GM18858 (cell line): ENCODE results near the gene SLBP.

Experiments used
- ATAC-seq: cut with Tn5 transposase; IDR thresholded peaks from one replicate; pipeline ENCODE4 v1.9.1; 2021; ENCODE audit not compliant: unreplicated experiment

SLBP gene

DNA sequence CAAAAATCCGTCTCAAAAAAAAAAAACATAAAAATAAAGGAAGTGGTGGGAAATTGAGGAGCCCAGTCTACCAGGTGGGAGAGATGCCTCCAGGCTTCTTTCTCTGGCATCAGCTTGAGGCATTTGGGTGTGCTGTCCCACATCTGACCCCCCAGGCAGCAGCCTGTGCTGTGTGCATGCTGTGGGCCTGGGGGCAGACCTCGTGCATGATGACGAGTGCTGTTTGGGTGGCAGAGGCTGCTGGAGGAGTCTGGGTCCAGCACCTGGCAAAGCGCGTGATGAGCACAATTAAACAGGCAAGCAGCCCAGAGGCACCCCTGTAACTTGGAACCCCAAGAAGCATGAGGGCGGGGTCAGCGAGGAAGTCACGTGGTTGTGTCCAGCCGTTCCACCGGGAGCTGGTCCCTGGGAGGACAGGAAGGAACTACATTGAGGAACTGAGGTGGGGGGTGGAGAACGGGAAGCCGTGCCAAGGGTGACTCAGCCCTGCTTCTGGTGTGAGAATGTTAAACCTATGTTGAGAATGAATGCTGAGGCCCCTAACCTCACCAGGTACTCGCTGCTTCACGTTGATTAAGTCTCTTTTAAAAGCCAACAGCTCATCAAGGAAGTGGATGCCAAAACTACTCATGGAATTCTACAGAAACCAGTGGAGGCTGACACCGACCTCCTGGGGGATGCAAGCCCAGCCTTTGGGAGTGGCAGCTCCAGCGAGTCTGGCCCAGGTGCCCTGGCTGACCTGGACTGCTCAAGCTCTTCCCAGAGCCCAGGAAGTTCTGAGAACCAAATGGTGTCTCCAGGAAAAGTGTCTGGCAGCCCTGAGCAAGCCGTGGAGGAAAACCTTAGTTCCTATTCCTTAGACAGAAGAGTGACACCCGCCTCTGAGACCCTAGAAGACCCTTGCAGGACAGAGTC is 15.3 kb upstream of the SLBP start:
- ATAC-seq: no peak

DNA sequence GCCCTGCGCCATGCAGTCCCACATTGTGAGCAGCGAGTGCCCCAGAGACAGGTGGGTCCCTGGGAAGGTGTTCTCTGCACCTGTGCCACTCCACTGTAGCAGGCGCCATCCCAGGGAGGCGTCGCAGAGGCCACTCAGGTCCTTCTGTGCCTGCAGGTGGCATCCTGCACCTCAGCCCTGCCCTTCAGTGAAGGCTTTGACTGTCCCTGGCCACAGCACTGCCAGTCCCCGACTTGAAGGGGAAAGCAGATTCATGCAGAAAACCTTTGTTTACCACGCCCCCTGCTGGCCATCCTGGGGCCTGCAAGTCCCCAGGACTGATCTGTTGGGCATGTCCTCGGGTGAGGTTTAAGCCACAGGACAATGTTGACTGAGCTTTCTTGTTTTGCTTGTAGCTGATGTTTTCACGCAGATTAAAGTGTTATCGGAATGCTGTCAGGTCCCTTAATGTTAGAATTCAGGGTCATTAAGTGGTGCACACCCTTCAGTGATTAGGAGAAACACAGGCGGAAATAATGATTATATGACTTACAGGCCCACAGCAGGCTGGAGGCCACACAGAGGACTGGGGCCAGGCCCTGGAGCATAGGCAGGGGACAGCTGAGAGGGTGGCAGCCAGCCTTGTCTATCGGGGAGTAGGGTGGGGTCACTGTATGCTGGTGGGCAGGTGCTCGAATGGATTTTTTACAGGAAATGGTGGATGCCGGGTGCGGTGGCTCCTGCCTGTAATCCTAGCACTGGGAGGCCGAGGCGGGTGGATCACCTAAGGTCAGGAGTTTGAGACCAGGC is 14.2 kb upstream of the SLBP start:
- ATAC-seq: no peak

DNA sequence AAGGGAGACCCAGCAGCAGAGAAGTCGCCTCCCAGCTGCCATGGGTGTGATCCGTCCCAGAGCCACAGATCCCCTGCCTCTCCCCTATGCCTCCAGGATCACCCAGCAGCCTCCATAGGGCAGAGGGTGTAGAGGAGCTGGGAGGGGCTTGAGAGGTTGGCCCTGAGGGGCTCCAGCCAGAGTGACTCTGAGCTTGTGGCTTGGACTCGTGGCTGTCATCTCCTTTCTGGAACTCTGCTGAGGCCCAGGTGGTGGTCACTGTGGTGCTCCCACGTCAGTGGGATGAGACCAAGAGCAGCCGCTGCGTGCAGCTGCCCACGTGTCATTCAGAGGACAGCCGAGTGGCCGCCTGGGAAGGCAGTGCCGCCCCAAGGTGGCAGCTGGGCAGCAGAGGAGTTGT is 13.4 kb upstream of the SLBP start:
- no peak for ATAC-seq

DNA sequence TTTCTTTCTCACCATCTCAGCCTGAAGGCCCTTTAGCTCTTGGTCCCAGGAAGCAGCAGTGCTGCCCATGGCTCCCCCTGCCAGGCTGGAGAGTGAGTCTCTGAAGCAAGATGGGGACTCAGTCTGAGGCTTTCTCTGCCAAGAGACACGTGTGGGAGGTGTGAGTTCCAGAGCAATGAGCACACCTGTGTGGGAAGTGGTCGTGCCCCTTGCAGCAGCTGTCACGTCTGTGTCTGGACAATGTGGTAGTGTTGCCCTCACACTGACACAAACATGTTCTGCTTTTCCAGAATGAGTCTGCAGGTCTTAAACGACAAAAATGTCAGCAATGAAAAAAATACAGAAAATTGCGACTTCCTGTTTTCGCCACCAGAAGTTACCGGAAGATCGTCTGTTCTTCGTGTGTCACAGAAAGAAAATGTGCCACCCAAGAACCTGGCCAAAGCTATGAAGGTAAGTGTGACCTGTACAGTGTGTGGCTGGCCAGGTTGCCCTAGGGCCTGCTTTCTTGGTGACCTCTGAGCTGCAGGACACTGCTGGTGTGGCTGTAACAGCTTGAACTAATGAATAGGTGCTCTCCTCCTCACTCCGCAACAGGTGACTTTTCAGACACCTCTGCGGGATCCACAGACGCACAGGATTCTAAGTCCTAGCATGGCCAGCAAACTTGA is 11.1 kb upstream of the SLBP start:
- ATAC-seq: no peak

DNA sequence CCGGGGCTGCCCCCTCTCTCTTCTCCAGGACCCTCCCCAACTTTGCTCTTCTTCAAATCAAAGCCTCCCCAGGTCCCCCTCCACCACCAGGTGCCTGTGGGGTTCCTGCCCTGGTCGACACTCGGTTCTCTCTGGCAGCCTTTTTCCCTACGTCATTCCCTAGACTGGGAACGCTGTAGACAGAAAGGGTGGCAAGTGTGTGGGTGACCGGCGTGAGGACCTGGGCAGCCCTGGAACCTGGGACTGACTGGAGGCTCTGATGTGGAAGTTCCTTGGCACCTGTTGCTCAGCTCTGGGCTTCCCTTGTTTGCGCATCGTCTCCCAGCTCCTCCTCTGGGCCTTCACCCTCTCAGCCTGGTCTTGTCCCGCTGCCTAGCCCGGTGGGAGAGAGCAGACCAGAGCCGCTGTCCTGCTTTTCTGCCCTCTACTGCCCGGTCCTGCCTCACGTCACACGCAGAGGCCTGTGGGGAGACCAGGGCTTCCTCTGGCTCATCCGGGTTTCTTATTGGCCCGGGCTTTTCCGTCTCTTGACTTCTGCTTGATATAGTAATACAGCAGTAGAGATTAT is 10.5 kb upstream of the SLBP start:
- ATAC-seq: no peak

DNA sequence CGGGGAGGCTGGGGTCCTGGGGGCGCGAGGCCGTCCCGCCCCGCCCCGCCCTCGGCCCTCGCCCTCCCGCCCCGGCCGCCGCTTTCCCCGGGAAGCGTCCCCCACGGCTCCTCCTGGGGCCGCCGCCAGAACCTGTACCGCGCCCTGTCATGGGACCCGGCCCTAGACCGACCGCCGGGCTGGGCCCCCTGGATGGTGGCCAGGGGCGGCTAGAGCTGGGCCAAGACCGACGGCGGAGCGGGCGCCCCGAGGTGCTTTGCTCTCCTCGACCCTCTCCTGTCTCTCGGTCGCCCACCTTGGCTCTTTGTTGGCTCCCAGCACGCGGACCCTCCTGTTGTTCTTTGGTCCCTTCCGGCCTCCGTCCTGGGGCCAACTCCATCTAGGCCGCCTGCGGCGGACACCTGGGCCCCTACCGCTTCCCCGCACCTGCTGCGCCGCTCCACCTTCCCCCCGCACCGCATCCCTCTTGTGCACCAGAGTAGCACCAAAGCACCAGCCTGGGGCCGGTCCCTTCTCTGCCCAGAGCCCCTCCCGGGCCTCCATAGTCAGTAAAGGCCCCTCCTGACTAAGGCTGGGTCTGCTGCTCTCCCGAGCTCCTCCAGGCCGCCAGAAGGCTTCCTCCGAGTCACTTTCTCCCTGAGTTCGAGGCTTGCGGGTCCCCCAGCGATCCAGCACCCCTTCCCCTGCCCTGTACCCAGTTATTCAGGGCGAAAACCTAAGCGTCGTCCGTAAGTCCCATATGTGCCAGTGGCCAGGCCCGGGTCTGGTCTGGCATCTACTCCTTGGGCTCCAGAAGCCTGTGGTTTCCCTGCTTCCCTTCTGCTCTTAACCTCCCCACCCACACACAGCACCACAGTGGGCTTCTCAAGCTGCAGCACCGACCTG is 9.8 kb upstream of the SLBP start:
- ATAC-seq: no peak

DNA sequence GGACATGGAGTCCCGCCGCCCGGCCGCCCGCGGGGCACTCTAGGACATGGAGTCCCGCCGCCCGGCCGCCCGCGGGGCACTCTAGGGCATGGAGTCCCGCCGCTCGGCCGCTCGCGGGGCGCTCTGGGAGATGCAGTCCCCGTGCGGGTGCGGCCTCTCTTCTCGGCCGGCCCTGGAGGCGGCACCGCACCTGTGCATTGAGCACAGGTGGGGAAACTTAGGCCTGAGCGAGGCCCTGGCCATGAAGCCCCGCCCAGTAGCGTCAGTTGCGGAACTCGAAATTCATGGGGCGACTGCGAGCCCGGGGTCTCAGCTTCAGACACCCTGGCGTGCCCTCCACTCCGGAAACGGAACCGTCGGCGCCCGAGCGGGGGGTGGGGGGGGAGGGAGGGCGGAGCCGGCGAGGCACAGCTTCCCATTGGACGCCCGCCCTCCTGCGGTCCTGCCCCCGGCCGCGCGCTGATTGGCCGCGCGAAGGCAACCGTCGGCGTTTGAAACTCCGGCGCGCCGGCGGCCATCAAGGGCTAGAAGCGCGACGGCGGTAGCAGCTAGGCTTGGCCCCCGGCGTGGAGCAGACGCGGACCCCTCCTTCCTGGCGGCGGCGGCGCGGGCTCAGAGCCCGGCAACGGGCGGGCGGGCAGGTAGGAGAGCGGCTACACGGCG is 9.0 kb upstream of the SLBP start, which contains the start of the genes TACC3 and TMEM129:
TSS of gene TACC3 (plus strand) at position 519 of the 663 bp plus-strand sequence. CDS start 1,901 bp downstream, outside the sequence.
TSS of gene TMEM129 (minus strand) at position 321 of the 663 bp plus-strand sequence. CDS start 486 bp downstream, outside the sequence.
- peak; percentile 60 for ATAC-seq

DNA sequence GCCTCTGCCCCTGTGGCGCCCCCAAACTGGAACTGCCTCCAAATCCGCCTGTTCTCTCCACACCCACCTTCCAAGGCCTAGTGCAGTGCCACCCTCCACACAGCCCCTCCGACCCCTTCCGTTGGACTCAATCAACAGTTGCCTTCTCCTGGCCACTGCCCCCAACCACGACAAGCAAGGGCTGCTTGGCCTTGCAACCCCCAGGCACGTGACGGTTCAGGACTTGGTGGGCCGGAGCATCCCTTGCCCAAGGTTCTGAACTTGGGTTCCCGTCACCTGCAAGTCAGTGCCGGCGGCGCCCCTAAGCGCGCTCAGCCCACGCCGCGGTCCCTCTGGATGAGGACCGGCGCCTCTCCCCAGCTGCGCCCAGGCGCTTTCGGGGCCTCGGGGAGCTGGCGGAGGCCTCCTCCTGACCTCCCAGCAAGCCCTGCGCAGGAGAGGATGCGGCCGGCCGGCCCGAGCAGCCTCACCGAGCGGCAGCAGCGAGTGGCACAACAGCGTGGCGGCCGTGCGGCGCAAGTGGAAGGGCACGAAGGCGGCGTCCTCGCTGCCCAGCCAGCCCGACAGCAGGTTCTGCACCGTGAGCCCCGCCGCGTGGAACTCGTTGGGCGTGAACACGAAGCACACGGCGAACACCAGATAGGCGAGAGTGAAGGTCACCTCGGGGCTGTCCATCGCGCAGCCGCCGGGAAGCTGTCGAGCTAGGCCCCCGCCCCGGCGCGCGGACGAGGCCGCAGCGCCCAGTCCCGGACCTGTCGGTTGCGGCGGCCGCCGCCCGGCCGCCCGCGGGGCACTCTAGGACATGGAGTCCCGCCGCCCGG is 8.3 kb upstream of the SLBP start:
- peak; percentile 3 for ATAC-seq

DNA sequence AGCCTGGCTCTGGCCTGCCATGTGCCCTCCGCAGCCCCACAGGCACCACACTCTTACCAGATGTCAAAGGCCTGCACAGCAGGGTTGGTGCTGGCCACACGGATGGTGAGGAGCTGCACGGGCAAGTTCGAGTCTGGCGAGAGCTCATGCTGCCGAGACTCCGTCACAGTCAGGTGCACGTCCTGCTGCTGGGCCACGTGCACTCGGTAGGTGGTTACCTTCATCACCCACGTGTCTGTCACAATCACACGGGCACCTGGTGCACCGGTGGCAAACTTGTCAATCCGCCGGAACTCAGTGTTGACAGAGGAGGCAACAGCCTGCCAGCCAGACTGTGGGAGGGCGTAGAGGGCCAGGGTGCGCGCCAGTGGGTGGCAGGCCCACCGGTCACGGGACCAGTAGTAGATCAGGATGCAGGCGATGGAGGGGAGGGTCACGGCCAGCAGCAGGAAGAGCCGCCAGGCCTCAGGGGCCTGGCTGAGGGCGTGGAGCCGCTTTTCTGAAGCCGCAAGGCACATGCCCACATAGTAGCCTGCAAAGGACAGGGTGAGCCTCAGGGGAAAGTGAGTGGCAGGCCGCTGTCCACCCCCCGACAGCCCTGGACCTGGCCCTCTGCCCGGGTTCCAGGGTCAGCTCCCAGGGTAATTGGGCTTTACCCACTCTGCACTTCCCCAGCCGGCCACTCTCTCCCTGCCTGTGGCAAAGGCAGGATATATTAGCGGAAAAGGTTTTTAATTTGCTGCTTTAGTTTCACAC is 6.2 kb upstream of the SLBP start:
- no peak for ATAC-seq

DNA sequence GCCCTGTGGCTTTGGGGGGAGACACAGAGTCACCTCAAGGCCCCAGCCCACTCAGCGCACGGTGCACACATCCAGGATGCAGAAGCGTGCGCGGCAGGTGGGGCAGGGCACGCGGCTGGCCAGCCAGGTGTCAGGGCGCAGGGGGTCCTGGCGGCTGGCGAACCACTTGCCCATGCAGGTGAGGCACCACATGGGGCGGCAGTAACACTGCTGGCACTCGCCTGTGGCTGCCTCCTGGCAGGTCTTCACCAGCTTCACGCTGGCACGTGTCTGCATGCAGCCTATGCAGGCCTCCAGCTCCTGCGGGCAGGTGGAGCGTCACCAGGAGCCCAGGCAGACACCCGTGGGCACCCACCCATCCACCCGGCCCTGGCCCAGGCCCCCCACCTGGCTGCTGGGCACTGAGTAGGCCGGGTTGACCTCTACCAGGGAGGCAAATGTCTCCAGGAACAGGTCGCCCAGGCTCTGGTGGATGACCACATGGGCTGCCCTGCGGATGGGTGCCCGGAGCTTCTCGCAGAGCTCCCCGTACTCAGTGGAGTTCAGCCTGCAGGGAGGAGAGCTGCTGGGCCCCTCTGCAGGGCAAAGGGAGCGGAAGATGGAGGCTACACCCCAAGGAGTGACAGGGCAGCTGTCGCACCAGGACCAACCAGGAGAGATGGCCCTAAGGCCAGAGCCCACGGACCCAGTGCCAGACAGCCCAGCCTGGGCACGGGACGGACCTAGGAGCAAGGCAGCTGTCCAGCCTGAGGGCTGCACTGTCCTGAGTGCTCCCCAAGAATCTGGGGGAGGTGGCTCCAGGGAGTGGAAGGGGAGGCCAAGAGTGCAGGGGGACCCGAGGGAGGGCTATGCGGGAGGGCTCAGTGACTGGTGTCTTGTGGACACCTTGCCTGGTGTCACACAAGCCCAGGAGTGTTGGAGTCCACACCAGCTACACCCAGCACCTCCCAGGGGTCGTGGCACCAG is 5.3 kb upstream of the SLBP start:
- ATAC-seq: no peak

DNA sequence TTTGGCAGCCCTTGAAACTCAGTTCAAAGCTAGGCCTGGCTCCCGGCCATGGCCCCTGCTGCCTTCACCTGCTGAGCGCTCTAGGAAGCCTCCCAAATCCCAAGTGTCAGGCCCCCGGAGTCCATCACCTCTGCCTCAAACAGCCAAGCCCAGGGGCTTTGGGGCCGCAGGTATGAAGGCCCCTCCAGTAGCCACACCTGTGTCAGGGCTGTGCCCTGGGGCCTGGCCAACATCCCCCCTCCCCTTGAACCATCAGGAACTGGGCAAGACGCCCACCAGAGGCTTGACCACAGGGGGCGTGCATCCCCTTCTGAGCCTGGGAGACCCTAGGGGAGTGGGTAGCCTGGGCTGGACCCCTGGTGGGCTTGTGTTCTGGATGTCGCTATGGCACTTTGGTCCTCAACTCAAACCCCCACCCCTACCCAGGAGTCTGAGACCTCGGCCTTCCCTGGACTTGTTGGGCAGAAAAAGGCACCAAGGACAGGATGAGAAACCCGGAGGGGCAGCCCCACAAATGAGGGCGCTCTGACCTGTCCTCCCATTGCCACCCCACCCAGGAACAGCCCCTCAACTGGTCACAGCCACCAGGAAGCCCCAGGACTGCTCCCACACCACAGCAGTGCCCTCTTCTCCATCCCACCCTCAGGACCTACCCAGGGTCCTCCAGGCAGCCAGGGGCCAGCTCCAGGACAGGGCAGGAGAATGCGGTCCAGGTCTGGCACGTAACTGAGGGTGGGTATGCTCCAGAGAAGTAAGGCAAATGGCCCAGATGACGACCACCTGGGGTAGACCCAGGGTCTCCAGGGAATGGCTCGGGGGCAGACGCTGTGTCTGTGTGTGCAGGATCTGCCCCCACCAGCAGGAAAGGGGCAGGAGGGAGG is 4.2 kb upstream of the SLBP start:
- ATAC-seq: no peak

DNA sequence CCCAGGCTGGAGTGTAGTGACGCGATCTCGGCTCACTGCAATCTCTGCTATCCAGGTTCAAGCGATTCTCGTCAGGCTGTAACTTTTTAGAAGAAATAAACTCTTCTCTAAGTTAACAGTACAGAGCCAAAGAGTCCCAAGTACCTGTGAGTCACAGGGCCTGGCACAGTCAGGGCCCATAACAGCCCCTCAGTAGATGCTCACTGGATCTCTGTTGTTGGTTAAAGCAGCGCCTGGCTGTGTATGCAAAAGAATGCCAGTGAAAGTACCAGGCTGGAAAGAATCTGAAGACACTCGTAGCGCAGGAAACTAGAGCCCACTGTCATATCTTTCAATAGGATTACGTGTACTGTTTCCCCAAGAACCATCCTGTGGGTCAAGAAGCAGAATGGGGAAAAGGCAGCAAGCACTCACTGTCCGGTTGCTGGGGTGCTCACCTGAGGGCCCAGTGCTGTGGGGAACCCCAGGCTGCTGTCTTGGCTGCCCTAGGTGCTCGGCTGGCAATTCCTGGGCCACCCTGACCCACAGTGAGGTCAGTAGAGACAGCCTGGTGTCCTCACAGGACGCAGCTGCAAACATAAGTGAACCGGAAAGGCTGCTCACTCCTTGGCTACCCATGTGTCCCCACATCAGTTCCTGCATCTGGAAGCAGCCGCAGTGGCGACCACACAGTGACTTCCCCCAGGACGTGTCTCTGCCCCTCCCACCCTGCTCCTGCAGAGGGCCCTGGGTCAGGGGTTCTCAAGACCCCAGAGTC is 3.1 kb upstream of the SLBP start:
- ATAC-seq: no peak

DNA sequence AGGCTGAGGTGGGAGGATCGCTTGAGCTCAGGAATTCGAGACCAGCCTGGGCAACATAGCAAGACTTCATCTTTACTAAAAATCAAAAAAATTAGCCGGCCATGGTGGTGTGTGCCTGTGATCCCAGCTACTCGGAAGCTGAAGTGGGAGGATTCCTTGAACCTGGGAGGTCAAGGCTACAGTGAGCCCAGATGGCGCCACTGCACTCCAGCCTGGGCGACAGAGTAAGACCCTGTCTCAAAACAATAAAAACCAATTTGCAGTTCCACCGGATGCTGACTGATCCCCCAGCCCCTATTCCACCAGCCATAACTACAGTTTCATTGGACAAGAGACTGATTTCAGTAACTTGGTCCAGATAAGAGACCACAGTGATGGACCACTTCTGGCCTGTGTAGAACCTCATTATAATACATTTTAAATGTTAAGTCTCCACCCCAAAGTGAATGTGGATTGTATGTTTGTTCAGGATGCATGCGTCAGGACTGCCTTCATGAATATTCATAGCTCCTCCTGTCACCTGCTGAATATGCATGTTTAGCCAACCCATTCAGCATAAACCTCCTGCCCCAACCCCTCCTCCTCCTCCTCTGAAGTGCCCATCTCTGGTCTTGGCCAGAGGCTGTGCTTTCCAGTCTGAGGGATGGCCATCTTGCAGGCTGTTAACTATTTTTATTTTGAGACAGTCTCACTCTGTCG is 2.3 kb upstream of the SLBP start:
- ATAC-seq: no peak
